ENCODE measurements around the gene EIF4G3. TPM values are rescaled to one million over a fixed set of nuclear protein-coding genes. Genes with fewer than 3 reads are reported as not detected.

The EIF4G3 gene
- total and polyA plus RNA-seq, 10 of the 15 experiments (the other 5 are each of a cell fraction or from before 2014, with no cell fraction given) = 7.4 to 45.1 (median 29.1) TPM

- Histone ChIP-seq H3K27me3 (replicated peaks in 1 of 2; ENCODE audit: control insufficient read depth in 2 of 2, insufficient read depth in 2 of 2, low read length in 1 of 2) (no peaks in the 10 kb centered on the region), H2AFZ (ENCODE audit: control insufficient read depth, low read depth, low read length) (no peak overlapping the region), H3K4me2 (ENCODE audit: control insufficient read depth, insufficient read depth) (no peak overlapping the region), H4K20me1 (ENCODE audit: control insufficient read depth, insufficient read depth) (no peaks in the 10 kb centered on the region), H3K79me2 (ENCODE audit: control insufficient read depth, insufficient read depth, low read length) (no peaks in the 10 kb centered on the region), H3K36me3 (ENCODE audit: control insufficient read depth in 2 of 2, insufficient read depth in 2 of 2, low read length in 1 of 2) (peaks cover 0 to 7% of the 10 kb centered on the region in 2 experiments; a peak in 1 of 4 replicates), H3K4me3 (no peak overlapping the region), H3K4me1 (ENCODE audit: control insufficient read depth, insufficient read depth, low read length) (no peaks in the 10 kb centered on the region), H3K27ac (ENCODE audit: control insufficient read depth, insufficient read depth) (no peak overlapping the region), H3K9ac (ENCODE audit: control insufficient read depth, insufficient read depth, low read length) (no peak overlapping the region), H3K9me3 (replicated peaks; ENCODE audit: control insufficient read depth, insufficient read depth, low read length) (no peaks in the 10 kb centered on the region)
- ChIA-PET RAD21 (ENCODE audit: unreplicated experiment) (no interaction called here), CTCF (no interaction called here), SMC1A (ENCODE audit: uncharacterized antibody, unreplicated experiment) (no interaction called here), POLR2A (interaction anchor here (0.6 kb wide), 1 partner anchor 212 kb away, joined by 4 read pairs; no protein-coding TSS in a partner anchor)
- TF ChIP-seq RFX5 (IDR thresholded peaks at IDR 0.05; ENCODE audit: low read depth, low read length) (no peak), HCFC1 (IDR thresholded peaks at IDR 0.05; ENCODE audit: low read length) (no peak), BRCA1 (IDR thresholded peaks at IDR 0.05; ENCODE audit: low read depth, low read length) (no peak)
- FAIRE-seq (no peak), ATAC-seq (no peak), DNase-seq (ENCODE audit: low read depth, low spot score) (no peak)
- in situ Hi-C loops (cut with MboI) (no loop called here), intact Hi-C loops (cut with micrococcal nuclease; ENCODE audit: unreplicated experiment) (no loop called here)
- WGBS (ENCODE audit: insufficient coverage, insufficient replicate concordance, low lambda C conversion rate, missing lambda C conversion rate) = 98% methylated on average over 6 of the region's 6 CpGs
- no TSS peak for BruUV-seq (replicated peaks)
These were observed 228.6 kb downstream of the EIF4G3 start for GRCh38 chr1:20948101-20948500.

DNA sequence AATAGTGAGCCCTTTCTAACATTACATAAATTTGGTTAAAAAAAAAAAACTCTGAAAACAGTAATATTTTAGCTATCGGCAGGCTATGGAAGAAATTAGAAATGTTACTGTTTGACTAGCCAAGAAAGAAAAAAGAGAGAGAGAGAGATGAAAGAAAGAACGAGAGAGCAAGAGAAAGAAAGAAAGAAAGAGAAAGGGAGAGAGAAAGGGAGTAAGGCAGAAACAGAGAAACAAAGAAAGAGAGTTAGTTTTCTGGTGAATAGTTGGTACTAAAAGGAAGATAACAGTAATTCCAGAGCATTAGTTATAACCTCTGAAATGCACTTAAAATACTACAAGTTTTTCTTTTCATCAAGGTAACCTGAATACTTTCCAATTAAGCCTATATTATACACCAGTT lies 229.3 kb downstream of the EIF4G3 start:
- Histone ChIP-seq H3K9ac (ENCODE audit: control insufficient read depth, insufficient read depth, low read length) (no peak overlapping the region), H3K9me3 (replicated peaks; ENCODE audit: control insufficient read depth, insufficient read depth, low read length) (no peaks in the 10 kb centered on the region), H3K79me2 (ENCODE audit: control insufficient read depth, insufficient read depth, low read length) (no peaks in the 10 kb centered on the region), H3K4me3 (no peak overlapping the region), H4K20me1 (ENCODE audit: control insufficient read depth, insufficient read depth) (no peaks in the 10 kb centered on the region), H3K4me2 (ENCODE audit: control insufficient read depth, insufficient read depth) (no peak overlapping the region), H3K27me3 (replicated peaks in 1 of 2; ENCODE audit: control insufficient read depth in 2 of 2, insufficient read depth in 2 of 2, low read length in 1 of 2) (no peaks in the 10 kb centered on the region), H3K27ac (ENCODE audit: control insufficient read depth, insufficient read depth) (no peak overlapping the region), H2AFZ (ENCODE audit: control insufficient read depth, low read depth, low read length) (no peak overlapping the region), H3K36me3 (ENCODE audit: control insufficient read depth in 2 of 2, insufficient read depth in 2 of 2, low read length in 1 of 2) (peaks cover 0 to 7% of the 10 kb centered on the region in 2 experiments; a peak in 1 of 4 replicates), H3K4me1 (ENCODE audit: control insufficient read depth, insufficient read depth, low read length) (no peaks in the 10 kb centered on the region)
- intact Hi-C loops (cut with micrococcal nuclease; ENCODE audit: unreplicated experiment) = no loop called here
- RAD21 ChIA-PET (ENCODE audit: unreplicated experiment) = no interaction called here
- DNase-seq (ENCODE audit: low read depth, low spot score) (no peak), ATAC-seq (no peak), FAIRE-seq (no peak)
- WGBS (ENCODE audit: insufficient coverage, insufficient replicate concordance, low lambda C conversion rate, missing lambda C conversion rate) = 95% methylated on average over 2 of the region's 2 CpGs
- BruUV-seq (replicated peaks) = no TSS peak
- CTCF ChIA-PET = no interaction called here
- in situ Hi-C loops (cut with MboI) = no loop called here
- POLR2A ChIA-PET = no interaction called here
- SMC1A ChIA-PET (ENCODE audit: uncharacterized antibody, unreplicated experiment) = no interaction called here
- TF ChIP-seq, protein P1, sequence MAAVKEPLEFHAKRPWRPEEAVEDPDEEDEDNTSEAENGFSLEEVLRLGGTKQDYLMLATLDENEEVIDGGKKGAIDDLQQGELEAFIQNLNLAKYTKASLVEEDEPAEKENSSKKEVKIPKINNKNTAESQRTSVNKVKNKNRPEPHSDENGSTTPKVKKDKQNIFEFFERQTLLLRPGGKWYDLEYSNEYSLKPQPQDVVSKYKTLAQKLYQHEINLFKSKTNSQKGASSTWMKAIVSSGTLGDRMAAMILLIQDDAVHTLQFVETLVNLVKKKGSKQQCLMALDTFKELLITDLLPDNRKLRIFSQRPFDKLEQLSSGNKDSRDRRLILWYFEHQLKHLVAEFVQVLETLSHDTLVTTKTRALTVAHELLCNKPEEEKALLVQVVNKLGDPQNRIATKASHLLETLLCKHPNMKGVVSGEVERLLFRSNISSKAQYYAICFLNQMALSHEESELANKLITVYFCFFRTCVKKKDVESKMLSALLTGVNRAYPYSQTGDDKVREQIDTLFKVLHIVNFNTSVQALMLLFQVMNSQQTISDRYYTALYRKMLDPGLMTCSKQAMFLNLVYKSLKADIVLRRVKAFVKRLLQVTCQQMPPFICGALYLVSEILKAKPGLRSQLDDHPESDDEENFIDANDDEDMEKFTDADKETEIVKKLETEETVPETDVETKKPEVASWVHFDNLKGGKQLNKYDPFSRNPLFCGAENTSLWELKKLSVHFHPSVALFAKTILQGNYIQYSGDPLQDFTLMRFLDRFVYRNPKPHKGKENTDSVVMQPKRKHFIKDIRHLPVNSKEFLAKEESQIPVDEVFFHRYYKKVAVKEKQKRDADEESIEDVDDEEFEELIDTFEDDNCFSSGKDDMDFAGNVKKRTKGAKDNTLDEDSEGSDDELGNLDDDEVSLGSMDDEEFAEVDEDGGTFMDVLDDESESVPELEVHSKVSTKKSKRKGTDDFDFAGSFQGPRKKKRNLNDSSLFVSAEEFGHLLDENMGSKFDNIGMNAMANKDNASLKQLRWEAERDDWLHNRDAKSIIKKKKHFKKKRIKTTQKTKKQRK (IDR thresholded peaks at IDR 0.05; ENCODE audit: low read depth, low read length) = no peak
- TF ChIP-seq TARDBP (IDR thresholded peaks at IDR 0.05; ENCODE audit: borderline replicate concordance) = no peak
- no peak for TF ChIP-seq ZNF384 (IDR thresholded peaks at IDR 0.05; ENCODE audit: borderline replicate concordance, low read depth, low read length)
- TF ChIP-seq NFIC (IDR thresholded peaks at IDR 0.05; ENCODE audit: low read depth, low read length) = no peak
- TF ChIP-seq RBBP5 (conservative IDR thresholded peaks at IDR 0.05) = no peak
- no peak for TF ChIP-seq POLR2AphosphoS2 (IDR thresholded peaks at IDR 0.05; ENCODE audit: low read depth, low read length)
- TF ChIP-seq MTA3 (IDR thresholded peaks at IDR 0.05; ENCODE audit: borderline replicate concordance, low read length) = no peak
- TF ChIP-seq NFYA (IDR thresholded peaks at IDR 0.05; ENCODE audit: borderline replicate concordance, low read depth, low read length) = no peak
- TF ChIP-seq RFX5 (IDR thresholded peaks at IDR 0.05; ENCODE audit: low read depth, low read length) = no peak
- TF ChIP-seq BCLAF1 (IDR thresholded peaks at IDR 0.05) = no peak

Measured in GM12878 (cell line).